GM19025 (cell line): ENCODE data around the gene C19orf44.
"Not testable (repeated sequence)": the region's sequence is repeated elsewhere in the genome, so short reads cannot be mapped to it uniquely, and the experiment has no call there.

ENCODE experiments used
- ATAC-seq: cut with Tn5 transposase; IDR thresholded peaks from one replicate; pipeline ENCODE4 v1.9.1; 2021; ENCODE audit warnings: mild to moderate bottlenecking, low read depth, moderate library complexity; ENCODE audit not compliant: unreplicated experiment

Gene C19orf44

GRCh38 chr19:16532440-16533234 is 36.4 kb downstream of the C19orf44 start:
- no peak for ATAC-seq

- ATAC-seq: no peak
These were observed 39.2 kb downstream of the C19orf44 start for GRCh38 chr19:16535381-16535780.

- ATAC-seq: no peak
These were observed 39.9 kb downstream of the C19orf44 start for GRCh38 chr19:16536130-16536529.

GRCh38 chr19:16537111-16537510 is 40.9 kb downstream of the C19orf44 start:
- no peak for ATAC-seq

- no peak for ATAC-seq
These were observed 44.8 kb downstream of the C19orf44 start for GRCh38 chr19:16540948-16541347.

- ATAC-seq: no peak
These were observed 45.4 kb downstream of the C19orf44 start for GRCh38 chr19:16541526-16542044.

- peak; percentile 75 for ATAC-seq
These were observed 46.1 kb downstream of the C19orf44 start, which contains the start of gene CHERP for GRCh38 chr19:16542045-16542909. TSS of gene CHERP (minus strand) at chr19:16542437. CDS start at chr19:16542378, 59 bp downstream.

- no peak for ATAC-seq
These were observed 46.8 kb downstream of the C19orf44 start for GRCh38 chr19:16542910-16543472.

GRCh38 chr19:16543734-16544133 is 47.5 kb downstream of the C19orf44 start:
- not testable (repeated sequence) for ATAC-seq

- ATAC-seq: no peak
These were observed 48.5 kb downstream of the C19orf44 start for GRCh38 chr19:16544473-16545231.

GRCh38 chr19:16548956-16549355 is 52.8 kb downstream of the C19orf44 start:
- no peak for ATAC-seq

GRCh38 chr19:16551902-16552301 is 55.7 kb downstream of the C19orf44 start:
- ATAC-seq: not testable (repeated sequence)

GRCh38 chr19:16554776-16555175 is 58.6 kb downstream of the C19orf44 start:
- ATAC-seq: no peak

- no peak for ATAC-seq
These were observed 63.6 kb downstream of the C19orf44 start for GRCh38 chr19:16559780-16560276.

GRCh38 chr19:16561382-16561781 is 65.2 kb downstream of the C19orf44 start:
- no peak for ATAC-seq

- no peak for ATAC-seq
These were observed 66.4 kb downstream of the C19orf44 start for GRCh38 chr19:16562608-16563025.

- no peak for ATAC-seq
These were observed 68.6 kb downstream of the C19orf44 start for GRCh38 chr19:16564842-16565241.

GRCh38 chr19:16566161-16566560 is 70.0 kb downstream of the C19orf44 start:
- ATAC-seq: no peak

- no peak for ATAC-seq
These were observed 70.5 kb downstream of the C19orf44 start for GRCh38 chr19:16566702-16567101.
